Neural cell (in vitro differentiated cells): Measurements from ENCODE around the gene UGT1A1. TPM values are rescaled to one million over a fixed set of nuclear protein-coding genes. Genes with fewer than 3 reads are reported as not detected.

ENCODE experiments used
- H2AFZ ChIP-seq: fragments of 200-600, 300-800 bp; sonication (generic), shearing (Covaris generic); 2 replicates; pipeline ENCODE4 v1.6.0; 2014; ENCODE audit warnings: low read depth, mild to moderate bottlenecking, antibody characterized with exemption, low read length, moderate library complexity
- H3F3A ChIP-seq: fragments of 200-600 bp; shearing (Covaris generic); 2 replicates; pipeline ENCODE4 v1.6.1; 2016; ENCODE audit warnings: mild to moderate bottlenecking, moderate library complexity, mixed read lengths, antibody characterized with exemption, low read length; ENCODE audit not compliant: insufficient read depth, poor library complexity, severe bottlenecking
- H3K27ac ChIP-seq: fragments of 200-600, 300-800 bp; sonication (generic), shearing (Covaris generic); 2 replicates; pipeline ENCODE4 v1.5.1; 2014; ENCODE audit warnings: mild to moderate bottlenecking, low read length, moderate library complexity
- H3K27me3 ChIP-seq: fragments of 300-800, 200-600 bp; sonication (generic), shearing (Covaris generic); 2 replicates; pipeline ENCODE4 v1.6.0; 2014; ENCODE audit warnings: mild to moderate bottlenecking, low read depth, low read length, moderate library complexity; ENCODE audit not compliant: insufficient read depth
- H3K36me3 ChIP-seq: fragments of 300-800, 200-600 bp; sonication (generic), shearing (Covaris generic); 2 replicates; pipeline ENCODE4 v1.5.1; 2014; ENCODE audit warnings: mild to moderate bottlenecking, antibody characterized with exemption, low read length, moderate library complexity; ENCODE audit not compliant: insufficient read depth
- H3K4me2 ChIP-seq: fragments of 300-800, 200-600 bp; sonication (generic), shearing (Covaris generic); 2 replicates; pipeline ENCODE4 v1.6.0; 2014; ENCODE audit warnings: mild to moderate bottlenecking, low read length
- H3K4me3 ChIP-seq: fragments of 300-800, 200-600 bp; sonication (generic), shearing (Covaris generic); 2 replicates; pipeline ENCODE4 v1.5.1; 2014; ENCODE audit warnings: mild to moderate bottlenecking, low read length, moderate library complexity
- H3K79me2 ChIP-seq: fragments of 200-600 bp; shearing (Covaris generic); replicated peaks from 2 replicates; pipeline ENCODE4 v1.6.0; 2014; ENCODE audit warnings: mild to moderate bottlenecking, low read length, moderate library complexity; ENCODE audit not compliant: insufficient read depth
- H3K9ac ChIP-seq: fragments of 300-800, 200-600 bp; sonication (generic), shearing (Covaris generic); 2 replicates; pipeline ENCODE4 v1.6.1; 2016; ENCODE audit warnings: mild to moderate bottlenecking, low read length, mixed read lengths
- H3K9me2 ChIP-seq: fragments of 200-600 bp; shearing (Covaris generic); 2 replicates; pipeline ENCODE4 v1.6.1; 2016; ENCODE audit warnings: mild to moderate bottlenecking, low read length, mixed read lengths; ENCODE audit not compliant: insufficient read depth
- H3K9me3 ChIP-seq: fragments of 200-600, 300-800 bp; sonication (generic), shearing (Covaris generic); 2 replicates; pipeline ENCODE4 v1.6.1; 2016; ENCODE audit warnings: mild to moderate bottlenecking, mixed run types, low read length, moderate library complexity, mixed read lengths
- H4K20me1 ChIP-seq: fragments of 200-600 bp; shearing (Covaris generic); 2 replicates; pipeline ENCODE4 v1.6.1; 2016; ENCODE audit warnings: mild to moderate bottlenecking, mixed run types; ENCODE audit not compliant: insufficient read depth
- EZH2 ChIP-seq: fragments of 200-600, 300-800 bp; shearing (Covaris generic), sonication (generic); IDR thresholded peaks from 2 replicates; pipeline ENCODE4 v1.6.1; 2014; ENCODE audit warnings: antibody characterized with exemption, low read length, borderline replicate concordance, mild to moderate bottlenecking; ENCODE audit not compliant: insufficient read depth, poor library complexity, severe bottlenecking
- MXI1 ChIP-seq: fragments of 450-650 bp; conservative IDR thresholded peaks from 2 replicates; pipeline ENCODE4 v1.6.1; 2014; ENCODE audit warnings: antibody characterized with exemption, mild to moderate bottlenecking; ENCODE audit not compliant: poor library complexity, severe bottlenecking
- RAD21 ChIP-seq: fragments of 450-650 bp; conservative IDR thresholded peaks from 2 replicates; pipeline ENCODE4 v1.6.1; 2014; ENCODE audit warnings: antibody characterized with exemption, mild to moderate bottlenecking, moderate library complexity
- REST ChIP-seq: IDR thresholded peaks from 2 replicates; pipeline ENCODE4 v1.6.1; 2012; ENCODE audit warnings: borderline replicate concordance
- TAF1 ChIP-seq: IDR thresholded peaks from 2 replicates; pipeline ENCODE4 v1.6.1; 2012; ENCODE audit warnings: low read depth
- polyA plus RNA-seq: library from polyadenylated mRNA; depleted of rRNA; stranded (reverse); fragments of >200 nt; gene quantifications from 2 replicates; pipeline ENCODE4 v1.2.3, GENCODE V29; 2014

Gene UGT1A1
- polyA plus RNA-seq, 1 donor from 2014 or later: not detected

GRCh38 chr2:233803292-233803911 is 43.3 kb downstream of the UGT1A1 start:
- Histone ChIP-seq H3F3A (no peaks in the 10 kb centered on the region), H3K36me3 (no peaks in the 10 kb centered on the region), H3K27me3 (no peaks in the 10 kb centered on the region), H3K79me2 (no peaks in the 10 kb centered on the region), H3K9me3 (no peaks in the 10 kb centered on the region), H3K27ac (no peak overlapping the region), H3K4me3 (no peak overlapping the region), H3K9ac (no peak overlapping the region), H2AFZ (no peak overlapping the region), H3K9me2 (no peaks in the 10 kb centered on the region), H4K20me1 (no peaks in the 10 kb centered on the region), H3K4me2 (no peak overlapping the region)
- TF ChIP-seq REST (no peak), EZH2 (no peak), TAF1 (no peak)

GRCh38 chr2:233803994-233804393 is 43.9 kb downstream of the UGT1A1 start:
- no peaks in the 10 kb centered on the region for H3K9me2 ChIP-seq
- no peak overlapping the region for H3K27ac ChIP-seq
- H3K79me2 ChIP-seq: no peaks in the 10 kb centered on the region
- no peak overlapping the region for H3K9ac ChIP-seq
- H3K27me3 ChIP-seq: no peaks in the 10 kb centered on the region
- H4K20me1 ChIP-seq: no peaks in the 10 kb centered on the region
- H3K4me2 ChIP-seq: no peak overlapping the region
- H3K4me3 ChIP-seq: no peak overlapping the region
- H3F3A ChIP-seq: no peaks in the 10 kb centered on the region
- no peaks in the 10 kb centered on the region for H3K9me3 ChIP-seq
- no peak for TF ChIP-seq TAF1
- no peak for TF ChIP-seq RAD21
- no peak for TF ChIP-seq MXI1
- no peak for TF ChIP-seq REST
- H2AFZ ChIP-seq: no peak overlapping the region
- no peaks in the 10 kb centered on the region for H3K36me3 ChIP-seq
